SK-N-SH treated with all-trans-retinoic acid at 6 μM for 48 hours (cell line): ENCODE results near the gene SIL1.

Source experiments
- ARNTL ChIP-seq: fragments of 450-650 bp; formaldehyde crosslinking; IDR thresholded peaks from 2 replicates; pipeline ENCODE4 v1.5.0; 2020; ENCODE audit warnings: low read depth, mild to moderate bottlenecking, moderate library complexity, borderline replicate concordance
- ISL1 ChIP-seq: fragments of 250-450 bp; sonication (Bioruptor Pico); IDR thresholded peaks from 2 replicates; pipeline ENCODE4 v2.1.2; 2022; ENCODE audit warnings: mild to moderate bottlenecking, moderate library complexity
- ZFP3 ChIP-seq: fragments of 250-450 bp; sonication (Bioruptor Pico); IDR thresholded peaks from 2 replicates; pipeline ENCODE4 v1.5.0; 2020; ENCODE audit warnings: mild to moderate bottlenecking, moderate library complexity
- ZFP30 ChIP-seq: fragments of 450-650 bp; formaldehyde crosslinking; IDR thresholded peaks from 2 replicates; pipeline ENCODE4 v1.5.0; 2022; ENCODE audit warnings: mild to moderate bottlenecking, moderate library complexity
- TF ChIP-seq, protein P1 (sequence below): fragments of 250-450 bp; sonication (Bioruptor Pico); IDR thresholded peaks from 2 replicates; pipeline ENCODE4 v1.5.1; 2021; ENCODE audit warnings: mild to moderate bottlenecking, moderate library complexity
- TF ChIP-seq, protein P2 (sequence below): fragments of 250-450 bp; sonication (Bioruptor Pico); IDR thresholded peaks from 2 replicates; pipeline ENCODE4 v1.8.0; 2020; ENCODE audit warnings: mild to moderate bottlenecking, moderate library complexity, borderline replicate concordance

DNA sequence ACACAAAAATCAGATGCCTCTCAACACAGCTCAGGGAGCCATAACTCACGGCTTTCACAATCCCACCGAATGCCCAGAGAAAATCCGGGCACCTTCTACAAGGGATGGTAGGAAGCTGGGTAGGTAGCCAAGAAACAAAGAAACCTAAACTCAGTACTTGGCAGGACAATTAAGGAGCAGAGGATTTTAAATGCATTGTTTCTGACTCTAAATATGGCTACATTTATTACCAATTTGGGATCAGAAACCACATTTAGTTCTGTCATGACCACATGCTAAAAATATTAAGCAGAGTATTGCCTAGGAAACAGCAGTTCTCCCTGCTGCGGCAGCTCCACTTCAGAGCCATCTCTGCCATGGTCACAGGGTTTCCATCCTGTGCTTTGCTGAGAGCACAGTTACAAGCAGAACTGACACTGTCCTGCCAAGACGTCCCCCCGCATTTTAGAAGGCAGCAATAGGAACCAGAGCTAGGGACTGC is 57.5 kb downstream of the SIL1 start:
- TF ChIP-seq ARNTL (CRISPR knock-in tag) = no peak
- no peak for TF ChIP-seq ZFP3 (CRISPR knock-in tag)
- TF ChIP-seq, protein P1, sequence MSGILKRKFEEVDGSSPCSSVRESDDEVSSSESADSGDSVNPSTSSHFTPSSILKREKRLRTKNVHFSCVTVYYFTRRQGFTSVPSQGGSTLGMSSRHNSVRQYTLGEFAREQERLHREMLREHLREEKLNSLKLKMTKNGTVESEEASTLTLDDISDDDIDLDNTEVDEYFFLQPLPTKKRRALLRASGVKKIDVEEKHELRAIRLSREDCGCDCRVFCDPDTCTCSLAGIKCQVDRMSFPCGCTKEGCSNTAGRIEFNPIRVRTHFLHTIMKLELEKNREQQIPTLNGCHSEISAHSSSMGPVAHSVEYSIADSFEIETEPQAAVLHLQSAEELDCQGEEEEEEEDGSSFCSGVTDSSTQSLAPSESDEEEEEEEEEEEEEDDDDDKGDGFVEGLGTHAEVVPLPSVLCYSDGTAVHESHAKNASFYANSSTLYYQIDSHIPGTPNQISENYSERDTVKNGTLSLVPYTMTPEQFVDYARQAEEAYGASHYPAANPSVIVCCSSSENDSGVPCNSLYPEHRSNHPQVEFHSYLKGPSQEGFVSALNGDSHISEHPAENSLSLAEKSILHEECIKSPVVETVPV (CRISPR knock-in tag) = no peak
- TF ChIP-seq, protein P2, sequence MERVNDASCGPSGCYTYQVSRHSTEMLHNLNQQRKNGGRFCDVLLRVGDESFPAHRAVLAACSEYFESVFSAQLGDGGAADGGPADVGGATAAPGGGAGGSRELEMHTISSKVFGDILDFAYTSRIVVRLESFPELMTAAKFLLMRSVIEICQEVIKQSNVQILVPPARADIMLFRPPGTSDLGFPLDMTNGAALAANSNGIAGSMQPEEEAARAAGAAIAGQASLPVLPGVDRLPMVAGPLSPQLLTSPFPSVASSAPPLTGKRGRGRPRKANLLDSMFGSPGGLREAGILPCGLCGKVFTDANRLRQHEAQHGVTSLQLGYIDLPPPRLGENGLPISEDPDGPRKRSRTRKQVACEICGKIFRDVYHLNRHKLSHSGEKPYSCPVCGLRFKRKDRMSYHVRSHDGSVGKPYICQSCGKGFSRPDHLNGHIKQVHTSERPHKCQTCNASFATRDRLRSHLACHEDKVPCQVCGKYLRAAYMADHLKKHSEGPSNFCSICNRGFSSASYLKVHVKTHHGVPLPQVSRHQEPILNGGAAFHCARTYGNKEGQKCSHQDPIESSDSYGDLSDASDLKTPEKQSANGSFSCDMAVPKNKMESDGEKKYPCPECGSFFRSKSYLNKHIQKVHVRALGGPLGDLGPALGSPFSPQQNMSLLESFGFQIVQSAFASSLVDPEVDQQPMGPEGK = no peak
- no peak for TF ChIP-seq ISL1 (CRISPR knock-in tag)
- no peak for TF ChIP-seq ZFP30
